Measurements from ENCODE around the gene ABHD8.

The ABHD8 gene

GRCh38 chr19:17333611-17334413 is 30.6 kb upstream of the ABHD8 start:
- H3K4me3 ChIP-seq (ENCODE audit: control insufficient read depth, low read depth, low read length): peak overlapping the region; percentile 55
- no peak for TF ChIP-seq CTCF (IDR thresholded peaks at IDR 0.05; ENCODE audit: control insufficient read depth, insufficient read depth, low read depth, low read length, missing control alignments)
- no peak for DNase-seq (ENCODE audit: low read depth)

GRCh38 chr19:17332677-17333581 is 29.7 kb upstream of the ABHD8 start:
- no peak for TF ChIP-seq CTCF (IDR thresholded peaks at IDR 0.05; ENCODE audit: control insufficient read depth, insufficient read depth, low read depth, low read length, missing control alignments)
- H3K4me3 ChIP-seq (ENCODE audit: control insufficient read depth, low read depth, low read length): no peak overlapping the region
- DNase-seq (ENCODE audit: low read depth): no peak

- H3K4me3 ChIP-seq (ENCODE audit: control insufficient read depth, low read depth, low read length): no peak overlapping the region
- no peak for TF ChIP-seq CTCF (IDR thresholded peaks at IDR 0.05; ENCODE audit: control insufficient read depth, insufficient read depth, low read depth, low read length, missing control alignments)
- no peak for DNase-seq (ENCODE audit: low read depth)
These were observed 29.1 kb upstream of the ABHD8 start for GRCh38 chr19:17332360-17332676.

- no peak for DNase-seq (ENCODE audit: low read depth)
- no peak overlapping the region for H3K4me3 ChIP-seq (ENCODE audit: control insufficient read depth, low read depth, low read length)
- no peak for TF ChIP-seq CTCF (IDR thresholded peaks at IDR 0.05; ENCODE audit: control insufficient read depth, insufficient read depth, low read depth, low read length, missing control alignments)
These were observed 27.9 kb upstream of the ABHD8 start for GRCh38 chr19:17331045-17331558.

GRCh38 chr19:17330262-17331044 is 27.2 kb upstream of the ABHD8 start:
- TF ChIP-seq CTCF (IDR thresholded peaks at IDR 0.05; ENCODE audit: control insufficient read depth, insufficient read depth, low read depth, low read length, missing control alignments): no peak
- no peak for DNase-seq (ENCODE audit: low read depth)
- no peak overlapping the region for H3K4me3 ChIP-seq (ENCODE audit: control insufficient read depth, low read depth, low read length)

All from AG09309 (cell line).